Subcutaneous abdominal adipose tissue (tissue), 5 donors: Measurements from ENCODE around the gene B9D1.

Experiments
- H3K27ac ChIP-seq: one replicate; pipeline ENCODE4 v1.7.0; 2013; ENCODE audit warnings: low read depth, mild to moderate bottlenecking, inconsistent platforms, low read length, moderate library complexity
- H3K27me3 ChIP-seq, 5 donors: one replicate each; pipeline ENCODE4 v1.7.0; 2013; ENCODE audit warnings: low read length in 5 of 5, inconsistent platforms in 1 of 5; ENCODE audit not compliant: control insufficient read depth in 5 of 5, insufficient read depth in 4 of 5
- H3K36me3 ChIP-seq, 5 donors: one replicate each; pipeline ENCODE4 v1.7.0; 2013; ENCODE audit warnings: low read length in 5 of 5; ENCODE audit not compliant: control insufficient read depth in 5 of 5, insufficient read depth in 5 of 5
- H3K4me1 ChIP-seq, 5 donors: one replicate each; pipeline ENCODE4 v1.7.0; 2013; ENCODE audit warnings: low read length in 5 of 5, mild to moderate bottlenecking in 3 of 5, moderate library complexity in 1 of 5; ENCODE audit not compliant: control insufficient read depth in 5 of 5, insufficient read depth in 5 of 5
- H3K4me3 ChIP-seq, 5 donors: one replicate each; pipeline ENCODE4 v1.7.0; 2013; ENCODE audit warnings: low read length in 5 of 5, low read depth in 1 of 5
- H3K9ac ChIP-seq, 5 donors: one replicate each; pipeline ENCODE4 v1.7.0; 2013; ENCODE audit warnings: low read length in 5 of 5, mild to moderate bottlenecking in 4 of 5, moderate library complexity in 3 of 5
- H3K9me3 ChIP-seq, 5 donors: one replicate each; pipeline ENCODE4 v1.7.0; 2013; ENCODE audit warnings: low read length in 5 of 5; ENCODE audit not compliant: control insufficient read depth in 5 of 5
- donor health status: healthy.
- donor health status: healthy.
- donor health status: healthy.
- donor health status: healthy.
- donor health status: healthy.

B9D1 gene

GRCh38 chr17:19390951-19391350 is 28.4 kb upstream of the B9D1 start:
- H3K4me3 ChIP-seq, result no peak overlapping the region
- H3K27ac ChIP-seq, result no peak overlapping the region
- H3K27me3 ChIP-seq, result no peaks in the 10 kb centered on the region
- peaks cover 6 to 28% (median 25%) of the 10 kb centered on the region in 5 donors for H3K4me1 ChIP-seq
- no peaks in the 10 kb centered on the region for H3K9me3 ChIP-seq
- H3K36me3 ChIP-seq, result no peaks in the 10 kb centered on the region
- no peak overlapping the region for H3K9ac ChIP-seq

GRCh38 chr17:19388791-19389785 is 26.6 kb upstream of the B9D1 start:
- Histone ChIP-seq H3K4me1 (peaks cover 11 to 47% (median 42%) of the 10 kb centered on the region in 5 donors), H3K9me3 (no peaks in the 10 kb centered on the region), H3K36me3 (peaks cover 0 to 15% (median 12%) of the 10 kb centered on the region in 5 donors), H3K27ac (no peak overlapping the region), H3K27me3 (no peaks in the 10 kb centered on the region), H3K9ac (no peak overlapping the region), H3K4me3 (no peak overlapping the region)

- H3K27ac ChIP-seq, result peak overlapping the region; percentile 55
- no peak overlapping the region for H3K9ac ChIP-seq
- H3K36me3 ChIP-seq, result peaks cover 0 to 26% (median 22%) of the 10 kb centered on the region in 5 donors
- no peaks in the 10 kb centered on the region for H3K27me3 ChIP-seq
- H3K4me3 ChIP-seq, result no peak overlapping the region
- H3K4me1 ChIP-seq, result peaks cover 11 to 53% (median 44%) of the 10 kb centered on the region in 5 donors
- H3K9me3 ChIP-seq, result no peaks in the 10 kb centered on the region
Measured at GRCh38 chr17:19387921-19388521, 25.5 kb upstream of the B9D1 start.

GRCh38 chr17:19386974-19387920 is 24.7 kb upstream of the B9D1 start, which contains the start of gene MFAP4:
MFAP4 (minus strand) TSS chr17:19387190; CDS start chr17:19387155, 35 bp downstream.
- H3K27me3 ChIP-seq, result no peaks in the 10 kb centered on the region
- H3K36me3 ChIP-seq, result peaks cover 0 to 33% (median 30%) of the 10 kb centered on the region in 5 donors
- peak within 1 kb of the TSS; percentile 48 to 56 (median 53) for H3K4me3 ChIP-seq
- no peaks in the 10 kb centered on the region for H3K9me3 ChIP-seq
- peak within 1 kb of the TSS; percentile 55 for H3K27ac ChIP-seq
- H3K9ac ChIP-seq, result peak within 1 kb of the TSS in 2 of 5 donors; percentile 41 to 57
- peaks cover 11 to 59% (median 44%) of the 10 kb centered on the region in 5 donors for H3K4me1 ChIP-seq

GRCh38 chr17:19386051-19386929 is 23.8 kb upstream of the B9D1 start:
- no peaks in the 10 kb centered on the region for H3K27me3 ChIP-seq
- no peaks in the 10 kb centered on the region for H3K9me3 ChIP-seq
- peaks cover 0 to 43% (median 39%) of the 10 kb centered on the region in 5 donors for H3K36me3 ChIP-seq
- peak overlapping the region; percentile 48 to 56 (median 53) for H3K4me3 ChIP-seq
- H3K4me1 ChIP-seq, result peaks cover 11 to 60% (median 44%) of the 10 kb centered on the region in 5 donors
- H3K9ac ChIP-seq, result peak overlapping the region in 2 of 5 donors; percentile 41 to 57
- H3K27ac ChIP-seq, result peak overlapping the region; percentile 55

GRCh38 chr17:19385521-19385983 is 23.0 kb upstream of the B9D1 start:
- H3K4me3 ChIP-seq, result no peak overlapping the region
- no peaks in the 10 kb centered on the region for H3K9me3 ChIP-seq
- H3K27me3 ChIP-seq, result no peaks in the 10 kb centered on the region
- peak overlapping the region; percentile 55 for H3K27ac ChIP-seq
- peak overlapping the region in 1 of 5 donors; percentile 43 for H3K9ac ChIP-seq
- peaks cover 11 to 60% (median 44%) of the 10 kb centered on the region in 5 donors for H3K4me1 ChIP-seq
- peaks cover 0 to 50% (median 46%) of the 10 kb centered on the region in 5 donors for H3K36me3 ChIP-seq

GRCh38 chr17:19384723-19385391 is 22.3 kb upstream of the B9D1 start:
- no peaks in the 10 kb centered on the region for H3K27me3 ChIP-seq
- H3K27ac ChIP-seq, result peak overlapping the region; percentile 37
- H3K4me1 ChIP-seq, result peaks cover 11 to 60% (median 44%) of the 10 kb centered on the region in 5 donors
- peak overlapping the region in 3 of 5 donors; percentile 12 to 50 (median 24) for H3K4me3 ChIP-seq
- peaks cover 0 to 57% (median 53%) of the 10 kb centered on the region in 5 donors for H3K36me3 ChIP-seq
- no peaks in the 10 kb centered on the region for H3K9me3 ChIP-seq
- H3K9ac ChIP-seq, result peak overlapping the region in 3 of 5 donors; percentile 18 to 43 (median 42)

DNA sequence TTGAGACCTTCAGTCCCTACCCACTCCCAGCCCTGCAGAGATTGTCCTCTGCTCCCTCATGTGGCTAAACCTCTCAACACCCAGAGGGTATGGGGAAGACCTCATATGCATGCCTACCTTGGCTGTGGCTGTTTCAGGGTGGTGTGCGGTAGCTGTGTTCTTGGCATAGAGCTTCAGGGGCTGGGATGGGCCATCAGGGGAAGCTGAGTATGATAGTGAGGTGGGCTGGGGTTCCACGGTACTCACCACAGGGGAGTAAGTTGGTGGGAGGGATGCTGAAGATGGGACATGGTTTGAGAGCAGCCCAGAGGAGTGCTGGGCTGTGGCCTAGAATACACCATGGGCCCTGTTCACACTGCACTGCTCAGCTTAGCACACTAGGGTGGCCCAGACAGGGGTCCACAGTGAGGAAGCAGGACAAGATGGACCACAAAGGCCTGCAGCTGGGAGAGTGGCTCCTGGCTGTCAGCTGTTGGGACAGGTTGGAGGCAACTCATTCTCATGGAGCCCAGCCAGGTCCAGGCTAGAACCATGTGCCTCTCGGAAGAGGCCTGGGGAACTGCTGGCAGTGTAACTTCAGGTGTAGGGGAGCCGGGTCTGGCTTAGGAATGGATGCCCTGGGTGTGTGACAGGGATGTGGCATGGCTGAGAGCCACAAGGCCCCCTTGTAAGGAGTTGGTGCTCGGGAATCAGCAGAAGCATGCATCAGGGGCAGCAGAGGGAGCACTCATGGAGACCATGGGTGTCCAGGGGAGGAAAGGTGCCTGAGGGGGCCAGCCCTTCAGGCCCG is 21.4 kb upstream of the B9D1 start:
- Histone ChIP-seq H3K27ac (peak overlapping the region; percentile 7), H3K27me3 (no peaks in the 10 kb centered on the region), H3K4me1 (peaks cover 16 to 66% (median 51%) of the 10 kb centered on the region in 5 donors), H3K9ac (no peak overlapping the region), H3K9me3 (no peaks in the 10 kb centered on the region), H3K36me3 (peaks cover 0 to 65% (median 59%) of the 10 kb centered on the region in 5 donors), H3K4me3 (no peak overlapping the region)
